Amniotic epithelial cell (primary cell): Measurements from ENCODE around the gene GLI1.
"Not testable (repeated sequence)": the region's sequence is repeated elsewhere in the genome, so short reads cannot be mapped to it uniquely, and the experiment has no call there.

Experiments used
- DNase-seq: peaks from one replicate; pipeline ENCODE4 v3.0.0-alpha.2; 2010; ENCODE audit warnings: low read depth

The GLI1 gene

DNA sequence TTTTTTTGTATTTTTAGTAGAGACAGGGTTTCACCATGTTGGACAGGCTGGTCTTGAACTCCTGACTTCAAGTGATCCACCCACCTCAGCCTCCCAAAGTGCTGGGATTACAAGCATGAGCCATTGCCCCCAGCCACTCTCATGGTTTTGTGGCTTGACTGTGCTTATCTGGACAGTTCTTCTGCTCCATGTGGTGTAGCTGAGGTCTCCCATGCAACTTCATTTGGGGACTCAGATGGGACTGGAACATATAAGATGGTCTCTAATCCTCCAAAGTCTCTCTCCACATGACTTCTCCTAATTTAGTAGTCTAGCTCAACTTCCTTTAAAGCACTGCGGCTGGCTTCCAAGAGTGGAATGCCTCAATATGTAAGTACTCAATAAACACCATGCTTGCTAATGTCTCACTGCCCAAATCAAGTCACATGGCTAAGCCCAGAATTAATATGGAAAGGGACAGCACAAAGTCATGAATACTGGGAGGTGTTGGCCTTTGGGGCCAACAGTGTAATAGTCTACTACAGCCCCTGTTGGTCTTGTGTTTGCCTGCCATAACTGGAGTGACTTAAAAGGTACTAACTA is 17.6 kb upstream of the GLI1 start:
- no peak for DNase-seq

DNA sequence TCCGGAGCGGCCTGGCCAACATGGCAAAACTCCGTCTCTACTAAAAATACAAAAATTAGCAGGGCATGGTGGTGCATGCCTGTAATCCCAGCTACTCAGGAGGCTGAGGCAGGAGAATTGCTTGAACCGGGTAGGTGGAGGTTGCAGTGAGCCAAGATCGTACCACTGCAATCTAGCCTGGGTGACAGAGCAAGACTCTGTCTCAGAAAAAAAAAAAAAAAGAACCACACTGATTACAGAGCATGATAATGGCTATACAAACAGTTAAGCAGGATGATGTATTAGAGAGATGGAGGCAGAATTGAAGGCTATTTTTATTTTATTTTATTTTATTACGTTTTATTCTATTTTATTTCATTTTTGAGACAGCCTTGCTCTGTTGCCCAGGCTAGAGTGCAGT is 15.2 kb upstream of the GLI1 start:
- DNase-seq: not testable (repeated sequence)

DNA sequence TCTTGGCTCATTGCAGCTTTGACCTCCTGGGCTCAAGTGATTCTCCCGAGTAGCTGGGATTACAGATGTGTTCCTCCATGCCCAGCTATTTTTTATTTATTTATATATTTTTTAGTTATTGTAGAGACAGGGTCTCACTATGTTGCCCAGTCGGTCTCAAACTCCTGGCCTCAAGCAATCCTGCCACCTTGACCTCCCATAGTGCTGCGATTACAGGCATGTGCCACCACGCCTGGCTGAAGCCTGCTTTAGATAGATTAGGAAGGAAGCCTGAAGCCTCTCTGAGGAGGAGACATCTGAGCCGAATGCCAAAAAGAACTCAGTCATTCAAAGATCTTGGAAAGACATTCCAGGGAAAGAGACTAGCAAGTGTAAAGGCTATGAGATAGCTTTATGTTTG is 14.8 kb upstream of the GLI1 start:
- DNase-seq: no peak

DNA sequence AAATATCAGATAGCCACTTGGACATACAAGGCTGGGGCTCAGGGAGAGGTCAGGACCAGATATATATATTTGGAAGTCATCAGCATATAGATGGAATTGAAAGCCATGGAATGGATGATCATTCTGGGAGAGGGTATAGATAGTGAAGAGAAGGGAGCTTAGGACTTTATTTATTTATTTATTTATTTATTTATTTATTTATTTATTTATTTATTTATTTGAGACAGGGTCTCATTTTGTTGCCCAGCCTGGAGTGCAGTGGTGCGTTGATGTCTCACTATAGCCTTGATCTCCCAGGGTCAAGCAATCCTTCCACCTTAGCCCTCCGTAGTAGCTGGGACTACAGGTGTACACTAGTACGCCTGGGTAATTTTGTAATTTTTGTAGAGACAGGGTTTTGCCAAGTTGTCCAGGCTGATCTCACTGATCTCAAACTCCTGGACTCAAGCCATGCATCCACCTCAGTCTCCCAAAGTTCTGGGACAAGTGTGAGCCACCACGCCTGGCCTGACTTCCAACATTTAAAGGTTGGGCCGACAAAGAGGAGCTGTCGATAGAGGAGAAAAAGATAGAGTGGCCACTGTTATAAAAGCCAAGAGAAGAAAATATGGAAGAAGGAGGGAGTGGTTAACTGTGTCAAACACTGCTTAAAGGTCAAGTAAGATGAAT is 13.2 kb upstream of the GLI1 start:
- no peak for DNase-seq

DNA sequence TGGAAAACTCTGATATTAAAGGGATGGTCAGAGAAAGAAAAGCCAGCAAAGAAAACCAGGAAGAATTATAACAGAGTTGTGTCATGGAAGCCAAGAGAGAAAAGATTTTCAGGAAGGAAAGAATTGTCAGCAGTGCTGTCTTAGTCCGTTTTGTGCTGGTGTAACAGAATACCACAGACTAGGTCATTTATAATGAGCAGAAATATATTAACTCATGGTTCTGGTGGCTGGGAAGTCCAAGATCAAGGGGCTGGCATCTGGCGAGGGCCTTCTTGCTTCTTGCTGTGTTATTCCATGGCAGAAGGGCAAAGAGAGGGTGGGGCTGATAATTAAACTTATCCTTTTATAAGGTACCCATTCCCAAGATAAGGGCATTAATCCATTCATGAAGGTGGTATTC is 10.9 kb upstream of the GLI1 start:
- DNase-seq: no peak

- DNase-seq: no peak
These were observed 10.2 kb upstream of the GLI1 start for GRCh38 chr12:57449375-57449774.

DNA sequence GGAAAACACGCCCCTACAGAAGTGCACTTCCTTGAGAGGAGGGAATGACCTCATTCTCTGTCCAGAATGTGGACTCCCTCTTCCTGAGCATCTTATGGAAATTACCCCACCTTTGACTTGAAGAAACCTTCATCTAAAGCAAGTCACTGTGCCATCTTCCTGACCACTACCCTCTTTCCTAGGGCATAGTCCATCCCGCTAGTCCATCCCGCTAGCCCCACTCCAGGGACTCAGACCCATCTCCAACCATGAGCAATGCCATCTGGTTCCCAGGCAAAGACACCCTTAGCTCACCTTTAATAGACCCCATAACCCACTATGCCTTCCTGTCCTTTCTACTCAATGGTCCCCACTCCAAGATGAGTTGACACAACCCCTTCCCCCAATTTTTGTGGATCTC is 9.5 kb upstream of the GLI1 start:
- DNase-seq: no peak

- DNase-seq: peak; percentile 23
These were observed 8.3 kb upstream of the GLI1 start for GRCh38 chr12:57451233-57451778.

DNA sequence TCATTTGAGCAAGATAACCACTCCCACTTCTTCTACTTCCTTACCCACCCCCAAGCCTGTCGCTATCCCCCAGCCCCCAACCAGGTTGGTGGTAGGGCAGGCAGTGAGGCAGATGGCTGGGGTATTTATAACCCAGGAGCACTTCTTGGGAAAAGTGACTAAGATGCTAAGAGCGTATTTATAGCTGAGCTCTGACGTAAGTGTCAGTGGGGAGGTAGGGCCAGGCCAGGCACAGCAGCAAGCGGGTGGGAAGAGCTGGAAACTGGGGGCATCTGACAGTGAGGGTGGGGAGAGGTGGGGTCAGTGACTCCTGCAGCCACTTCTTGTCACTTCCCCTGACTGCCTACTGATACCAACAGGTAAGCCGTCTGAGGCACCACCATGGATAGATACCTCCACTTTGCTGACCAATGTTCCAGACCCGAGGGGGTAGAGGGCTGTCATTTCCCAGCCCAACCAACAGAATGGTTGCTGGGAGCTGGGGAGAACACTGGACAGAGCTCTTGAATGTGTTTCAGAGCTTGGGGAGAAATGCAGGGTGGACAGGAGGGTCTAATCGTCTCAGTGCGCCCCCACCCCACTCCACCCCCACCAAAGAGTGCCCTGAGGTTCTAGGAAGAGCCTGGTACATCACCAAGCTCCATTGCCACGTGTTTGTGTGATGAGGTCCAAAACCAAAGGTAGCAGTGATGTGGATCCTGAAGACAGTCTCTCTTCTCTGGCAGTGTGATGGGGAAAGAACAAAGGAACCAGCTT is 7.2 kb upstream of the GLI1 start:
- peak; percentile 88 for DNase-seq

DNA sequence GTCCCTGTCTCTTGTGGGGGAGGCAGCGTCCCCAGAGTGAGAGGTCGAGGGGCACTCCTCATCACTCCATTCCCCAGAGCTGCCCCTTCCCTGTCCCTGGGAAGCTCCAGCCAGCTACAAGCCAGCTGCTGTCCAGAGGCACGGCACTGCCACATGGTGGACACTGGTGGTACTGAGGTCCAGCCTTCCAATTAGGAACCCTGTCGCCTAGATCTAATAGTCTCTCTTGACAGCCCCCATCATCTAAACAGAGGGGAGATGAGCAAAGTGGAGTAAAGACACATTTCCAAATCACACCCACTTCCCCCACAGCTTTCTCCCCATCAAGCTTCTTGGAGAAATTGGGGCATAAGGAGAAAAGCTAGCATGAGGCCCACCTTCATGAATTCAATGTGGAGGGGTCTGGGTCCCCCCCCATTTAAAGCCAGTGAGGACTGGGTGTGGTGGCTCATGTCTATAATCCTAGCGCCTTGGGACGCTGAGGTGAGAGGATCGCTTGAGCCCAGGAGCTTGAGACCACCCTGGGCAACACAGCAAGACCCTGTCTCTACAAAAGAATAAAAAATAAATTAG is 6.6 kb upstream of the GLI1 start:
- DNase-seq: peak; percentile 58

GRCh38 chr12:57454213-57454565 is 5.4 kb upstream of the GLI1 start:
- DNase-seq: no peak

- DNase-seq: peak; percentile 74
These were observed 4.8 kb upstream of the GLI1 start, which contains the start of gene INHBE for GRCh38 chr12:57454566-57455373. Gene INHBE, plus strand, starts transcription at chr12:57455307. Its CDS starts 230 bp downstream, at chr12:57455537.

- no peak for DNase-seq
These were observed 4.0 kb upstream of the GLI1 start for GRCh38 chr12:57455374-57456144.

DNA sequence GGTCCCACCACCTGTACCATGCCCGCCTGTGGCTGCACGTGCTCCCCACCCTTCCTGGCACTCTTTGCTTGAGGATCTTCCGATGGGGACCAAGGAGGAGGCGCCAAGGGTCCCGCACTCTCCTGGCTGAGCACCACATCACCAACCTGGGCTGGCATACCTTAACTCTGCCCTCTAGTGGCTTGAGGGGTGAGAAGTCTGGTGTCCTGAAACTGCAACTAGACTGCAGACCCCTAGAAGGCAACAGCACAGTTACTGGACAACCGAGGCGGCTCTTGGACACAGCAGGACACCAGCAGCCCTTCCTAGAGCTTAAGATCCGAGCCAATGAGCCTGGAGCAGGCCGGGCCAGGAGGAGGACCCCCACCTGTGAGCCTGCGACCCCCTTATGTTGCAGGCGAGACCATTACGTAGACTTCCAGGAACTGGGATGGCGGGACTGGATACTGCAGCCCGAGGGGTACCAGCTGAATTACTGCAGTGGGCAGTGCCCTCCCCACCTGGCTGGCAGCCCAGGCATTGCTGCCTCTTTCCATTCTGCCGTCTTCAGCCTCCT is 3.4 kb upstream of the GLI1 start:
- DNase-seq: peak; percentile 29

- no peak for DNase-seq
These were observed 2.7 kb upstream of the GLI1 start for GRCh38 chr12:57456737-57457490.

GRCh38 chr12:57458665-57459054 is 925 bp upstream of the GLI1 start:
- DNase-seq: no peak

DNA sequence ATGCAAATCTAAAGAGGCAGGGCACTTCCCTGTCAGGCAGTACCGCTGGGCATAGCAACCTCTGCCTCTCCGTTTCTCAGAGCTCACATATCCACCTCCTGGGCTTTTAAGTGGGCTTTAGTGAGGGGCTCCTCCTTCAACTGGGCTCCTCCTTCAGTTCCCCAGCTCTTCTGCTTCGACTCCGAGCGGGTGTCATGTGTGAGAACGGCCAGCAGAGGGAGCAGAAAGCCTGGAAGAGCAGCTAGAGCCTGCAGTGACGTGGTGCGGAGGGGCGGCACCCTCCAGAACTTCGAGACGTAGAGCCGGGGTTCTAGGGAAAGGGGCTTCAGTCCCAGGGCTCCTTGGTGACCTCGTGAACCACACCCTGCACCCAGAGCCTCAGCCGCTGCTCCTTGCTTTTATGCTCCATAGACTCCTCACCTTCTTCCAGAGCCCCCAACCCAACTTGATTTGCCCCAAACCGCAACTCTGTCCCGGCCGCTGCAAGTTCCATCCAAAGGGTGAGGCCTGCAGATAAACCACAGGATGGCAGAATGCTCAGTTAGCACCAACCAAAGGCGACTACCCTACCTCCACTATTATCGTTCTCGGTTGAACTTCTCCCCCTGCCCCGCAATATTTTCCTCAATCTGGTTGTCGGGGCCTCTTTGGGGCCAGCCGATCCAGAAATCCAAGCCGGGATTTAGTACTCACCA is 383 bp upstream of the GLI1 start:
- peak; percentile 91 for DNase-seq

DNA sequence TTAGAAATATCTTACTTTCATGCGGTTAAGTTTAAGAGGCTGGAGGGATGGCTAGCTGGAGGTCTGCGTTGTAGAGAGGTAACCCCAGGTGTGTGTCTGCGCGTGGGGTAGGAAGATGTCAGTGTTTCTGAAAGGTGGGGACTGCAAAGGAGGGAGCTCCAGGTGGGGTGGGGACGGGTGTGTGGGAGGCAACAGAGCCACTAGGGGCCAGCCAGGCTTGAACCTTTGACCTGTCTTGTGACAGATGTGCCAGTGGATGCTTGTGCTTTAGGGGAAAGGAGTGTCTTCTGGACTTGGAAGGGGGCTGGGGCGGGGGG is 841 bp downstream of the GLI1 start:
- DNase-seq: no peak

GRCh38 chr12:57460841-57461275 is 1.3 kb downstream of the GLI1 start:
- no peak for DNase-seq
